PC-3 (cell line): ENCODE data around the gene DIP2C. TPM values are rescaled to one million over a fixed set of nuclear protein-coding genes. Genes with fewer than 3 reads are reported as not detected.

Experiments
- ATAC-seq: fragments of 200-7000 bp; cut with Tn5 transposase; 2 replicates; pipeline ENCODE4 v1.9.1; 2020; ENCODE audit warnings: mild to moderate bottlenecking, moderate library complexity
- BruUV-seq: library from RNA; stranded (reverse); fragments of 400-500 nt; replicated peaks from 2 replicates; lab custom pipeline; 2021; lab: Mats Ljungman, UMichigan
- CTCF ChIA-PET: fragments of 300-600 bp; sonication (Branson Sonifier 250); formaldehyde crosslinking; loops from one replicate; lab custom pipeline; 2022; ENCODE audit warnings: antibody characterized with exemption; lab: Charles Lee
- POLR2A ChIA-PET: fragments of 300-600 bp; sonication (Branson Sonifier 250); formaldehyde crosslinking; loops from one replicate; lab custom pipeline; 2022; ENCODE audit warnings: antibody characterized with exemption; ENCODE audit not compliant: unreplicated experiment; lab: Charles Lee
- DNase-seq: peaks from one replicate; pipeline ENCODE4 v3.0.0-alpha.2; 2015
- H2AFZ ChIP-seq: fragments of 300-600 bp; sonication (generic); 2 replicates; pipeline ENCODE4 v1.6.0; 2016; ENCODE audit warnings: antibody characterized with exemption, low read length
- H3F3A ChIP-seq: fragments of 300-600 bp; sonication (generic); one replicate; pipeline ENCODE4 v1.6.0; 2017; ENCODE audit warnings: antibody characterized with exemption, low read length, control low read depth, mild to moderate bottlenecking; ENCODE audit not compliant: unreplicated experiment
- H3K27ac ChIP-seq: fragments of 300-600 bp; sonication (generic); 2 replicates; pipeline ENCODE4 v1.5.1; 2016; ENCODE audit warnings: mild to moderate bottlenecking, low read length
- H3K27me3 ChIP-seq: fragments of 300-600 bp; sonication (generic); 2 replicates; pipeline ENCODE4 v1.6.1; 2016; ENCODE audit warnings: low read length, mixed read lengths
- H3K36me3 ChIP-seq: fragments of 300-600 bp; sonication (generic); 2 replicates; pipeline ENCODE4 v1.6.1; 2016; ENCODE audit warnings: low read depth, mixed run types, low read length, mixed read lengths
- H3K4me1 ChIP-seq: fragments of 300-600 bp; sonication (generic); 2 replicates; pipeline ENCODE4 v1.5.1; 2016; ENCODE audit warnings: low read length; ENCODE audit not compliant: insufficient read depth
- H3K4me2 ChIP-seq: fragments of 300-600 bp; sonication (generic); 2 replicates; pipeline ENCODE4 v1.6.0; 2016; ENCODE audit warnings: low read length
- H3K4me3 ChIP-seq: fragments of 300-600 bp; sonication (generic); 2 replicates; pipeline ENCODE4 v1.5.1; 2016; ENCODE audit warnings: mild to moderate bottlenecking, low read length, mixed read lengths
- H3K79me2 ChIP-seq: fragments of 300-600 bp; sonication (generic); 2 replicates; pipeline ENCODE4 v1.6.1; 2017; ENCODE audit warnings: low read length, mixed read lengths
- H3K9ac ChIP-seq: fragments of 300-600 bp; sonication (generic); 2 replicates; pipeline ENCODE4 v1.6.0; 2016; ENCODE audit warnings: mild to moderate bottlenecking, low read length
- H3K9me2 ChIP-seq: fragments of 300-600 bp; sonication (generic); replicated peaks from 2 replicates; pipeline ENCODE4 v1.6.1; 2016; ENCODE audit warnings: mixed run types, low read length, mixed read lengths
- H3K9me3 ChIP-seq: fragments of 300-600 bp; sonication (generic); 2 replicates; pipeline ENCODE4 v1.6.1; 2016; ENCODE audit warnings: low read length, mixed read lengths
- H4K20me1 ChIP-seq: fragments of 300-600 bp; sonication (generic); 2 replicates; pipeline ENCODE4 v1.6.1; 2016; ENCODE audit warnings: low read length, mixed read lengths
- CTCF ChIP-seq: fragments of 300-600 bp; sonication (generic); conservative IDR thresholded peaks from 2 replicates; pipeline ENCODE4 v1.5.1; 2017; ENCODE audit warnings: antibody characterized with exemption, low read depth, mild to moderate bottlenecking, low read length
- EZH2 ChIP-seq: fragments of 300-600 bp; sonication (generic); IDR thresholded peaks from one replicate; pipeline ENCODE4 v1.6.1; 2017; ENCODE audit warnings: antibody characterized with exemption, mild to moderate bottlenecking, low read length; ENCODE audit not compliant: unreplicated experiment
- EZH2phosphoT487 ChIP-seq: fragments of 300-600 bp; sonication (generic); IDR thresholded peaks from 2 replicates; pipeline ENCODE4 v1.6.1; 2018; ENCODE audit warnings: mild to moderate bottlenecking, antibody characterized with exemption, low read length, borderline replicate concordance
- intact Hi-C: fragments of 100-400 bp; cut with micrococcal nuclease; formaldehyde crosslinking; loops from 2 replicates; pipeline ENCODE4 v1.9.0; 2023
- total RNA-seq: library from RNA; depleted of rRNA; stranded (reverse); fragments of >200 nt; gene quantifications from 2 replicates; pipeline ENCODE4 v1.2.3, GENCODE V29; 2014

The DIP2C gene
- total RNA-seq, 1 experiment from 2014 or later: 3.1 TPM

- no peak overlapping the region for H3K27ac ChIP-seq
Measured at GRCh38 chr10:443459-443858, 246.0 kb downstream of the DIP2C start.

DNA sequence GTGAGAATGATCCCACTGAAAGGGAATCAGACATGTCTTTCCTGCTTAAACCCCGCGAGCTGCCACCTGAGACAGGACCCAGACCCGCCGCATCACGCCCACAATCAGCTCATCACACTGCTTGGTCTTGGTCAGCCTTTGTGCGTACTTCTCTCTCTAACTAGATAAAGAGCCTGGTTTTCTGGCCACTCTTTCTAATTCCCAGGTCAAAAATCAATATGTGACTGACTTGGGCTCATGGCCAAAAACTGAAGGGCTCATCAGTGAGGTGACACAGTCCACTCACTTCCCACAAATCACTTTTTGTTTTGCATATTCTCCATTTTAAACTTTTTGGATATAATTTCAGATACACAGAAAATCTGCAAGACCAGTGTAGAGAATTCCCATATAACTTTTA lies 247.3 kb downstream of the DIP2C start:
- ChIA-PET CTCF (no interaction called here), POLR2A (no interaction called here)
- Histone ChIP-seq H3K9ac (no peak overlapping the region), H3K9me3 (no peaks in the 10 kb centered on the region), H3K36me3 (no peaks in the 10 kb centered on the region), H4K20me1 (no peaks in the 10 kb centered on the region), H3F3A (no peaks in the 10 kb centered on the region), H3K4me1 (no peaks in the 10 kb centered on the region), H2AFZ (no peak overlapping the region), H3K27me3 (no peaks in the 10 kb centered on the region), H3K27ac (no peak overlapping the region), H3K9me2 (no peaks in the 10 kb centered on the region), H3K79me2 (no peaks in the 10 kb centered on the region), H3K4me3 (no peak overlapping the region), H3K4me2 (no peak overlapping the region)
- TF ChIP-seq CTCF: no peak
- no peak for DNase-seq
- no peak for ATAC-seq
- BruUV-seq: no TSS peak
- intact Hi-C loops: no loop called here

More at GRCh38 chr10:443459-443858, 246.0 kb downstream of the DIP2C start:
- H3K9ac ChIP-seq: no peak overlapping the region
- H3K36me3 ChIP-seq: no peaks in the 10 kb centered on the region
- H3F3A ChIP-seq: no peaks in the 10 kb centered on the region
- DNase-seq (no peak), ATAC-seq (no peak)
- ChIA-PET POLR2A (no interaction called here), CTCF (no interaction called here)
- H3K9me2 ChIP-seq: no peaks in the 10 kb centered on the region
- TF ChIP-seq EZH2phosphoT487 (no peak), EZH2 (no peak), CTCF (no peak)
- no peak overlapping the region for H2AFZ ChIP-seq
- no peaks in the 10 kb centered on the region for H3K27me3 ChIP-seq
- no peak overlapping the region for H3K4me2 ChIP-seq
- no TSS peak for BruUV-seq
- no peaks in the 10 kb centered on the region for H3K9me3 ChIP-seq
- intact Hi-C loops: no loop called here
- H4K20me1 ChIP-seq: no peaks in the 10 kb centered on the region
- no peaks in the 10 kb centered on the region for H3K4me1 ChIP-seq
- no peak overlapping the region for H3K4me3 ChIP-seq
- H3K79me2 ChIP-seq: no peaks in the 10 kb centered on the region

DNA sequence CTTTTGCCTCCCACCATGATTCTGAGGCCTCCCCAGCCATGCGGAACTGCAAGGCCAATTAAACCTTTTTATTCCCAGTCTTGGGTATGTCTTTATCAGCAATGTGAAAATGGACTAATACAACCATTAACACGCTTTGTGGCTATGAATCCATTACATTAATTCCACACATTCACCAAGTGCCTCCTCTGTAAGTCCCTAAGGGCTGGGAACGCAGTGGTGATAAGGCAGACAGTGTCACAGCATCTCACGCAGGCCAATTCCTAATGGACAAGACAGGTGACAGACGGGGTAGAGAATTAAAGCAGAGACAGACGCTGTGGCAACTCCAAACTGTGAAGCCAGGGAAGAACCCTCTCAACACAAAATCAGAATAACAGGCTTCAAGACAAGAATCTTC lies 247.8 kb downstream of the DIP2C start:
- BruUV-seq: no TSS peak
- H2AFZ ChIP-seq: no peak overlapping the region
- ChIA-PET POLR2A (no interaction called here), CTCF (no interaction called here)
- H3K9me2 ChIP-seq: no peaks in the 10 kb centered on the region
- no peak for ATAC-seq
- intact Hi-C loops: no loop called here
- H3K4me2 ChIP-seq: no peak overlapping the region
- no peaks in the 10 kb centered on the region for H3K4me1 ChIP-seq
- no peaks in the 10 kb centered on the region for H3K36me3 ChIP-seq
- no peaks in the 10 kb centered on the region for H3K9me3 ChIP-seq
- no peak overlapping the region for H3K9ac ChIP-seq
- no peak overlapping the region for H3K4me3 ChIP-seq
- DNase-seq: no peak
- no peaks in the 10 kb centered on the region for H3F3A ChIP-seq
- no peak for TF ChIP-seq CTCF
- no peak for TF ChIP-seq EZH2phosphoT487
- TF ChIP-seq EZH2: no peak
- H3K27me3 ChIP-seq: no peaks in the 10 kb centered on the region
- no peak overlapping the region for H3K27ac ChIP-seq
- no peaks in the 10 kb centered on the region for H4K20me1 ChIP-seq
- H3K79me2 ChIP-seq: no peaks in the 10 kb centered on the region
